RPMI7951 (cell line): ENCODE results near the gene RAD51B. TPM values are rescaled to one million over a fixed set of nuclear protein-coding genes. Genes with fewer than 3 reads are reported as not detected.
A peak's percentile ranks its signal among the peaks of the same experiment; 100 is the strongest.

Experiments used
- DNase-seq: peaks from one replicate; pipeline ENCODE4 v3.0.0-alpha.2; 2012; ENCODE audit warnings: low read depth
- total RNA-seq: library from RNA; depleted of rRNA; stranded (reverse); fragments of >200 nt; shearing (Covaris generic); gene quantifications from 2 replicates; pipeline ENCODE4 v1.2.3, GENCODE V29; 2014

RAD51B gene
- total RNA-seq, 1 experiment from 2014 or later: 10.9 TPM

DNA sequence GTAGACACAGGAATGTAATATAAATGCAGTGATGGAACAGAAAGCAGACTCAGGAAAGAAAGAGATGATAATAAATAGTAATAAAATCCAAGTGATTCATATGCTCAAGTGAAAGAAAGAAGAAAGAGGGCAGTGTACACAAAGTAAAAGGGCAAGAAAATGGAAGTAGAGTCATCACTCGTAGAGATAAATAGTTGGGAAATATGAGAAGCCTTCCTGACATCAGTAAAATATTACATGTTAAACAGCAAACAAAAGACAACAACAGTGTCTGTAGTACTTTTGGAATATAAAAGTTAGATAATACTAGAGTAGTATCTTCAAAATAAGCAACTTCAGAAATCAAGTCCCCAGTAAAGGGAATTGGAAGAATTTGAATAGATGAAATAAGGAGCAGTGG is 412.3 kb downstream of the RAD51B start:
- no peak for DNase-seq

DNA sequence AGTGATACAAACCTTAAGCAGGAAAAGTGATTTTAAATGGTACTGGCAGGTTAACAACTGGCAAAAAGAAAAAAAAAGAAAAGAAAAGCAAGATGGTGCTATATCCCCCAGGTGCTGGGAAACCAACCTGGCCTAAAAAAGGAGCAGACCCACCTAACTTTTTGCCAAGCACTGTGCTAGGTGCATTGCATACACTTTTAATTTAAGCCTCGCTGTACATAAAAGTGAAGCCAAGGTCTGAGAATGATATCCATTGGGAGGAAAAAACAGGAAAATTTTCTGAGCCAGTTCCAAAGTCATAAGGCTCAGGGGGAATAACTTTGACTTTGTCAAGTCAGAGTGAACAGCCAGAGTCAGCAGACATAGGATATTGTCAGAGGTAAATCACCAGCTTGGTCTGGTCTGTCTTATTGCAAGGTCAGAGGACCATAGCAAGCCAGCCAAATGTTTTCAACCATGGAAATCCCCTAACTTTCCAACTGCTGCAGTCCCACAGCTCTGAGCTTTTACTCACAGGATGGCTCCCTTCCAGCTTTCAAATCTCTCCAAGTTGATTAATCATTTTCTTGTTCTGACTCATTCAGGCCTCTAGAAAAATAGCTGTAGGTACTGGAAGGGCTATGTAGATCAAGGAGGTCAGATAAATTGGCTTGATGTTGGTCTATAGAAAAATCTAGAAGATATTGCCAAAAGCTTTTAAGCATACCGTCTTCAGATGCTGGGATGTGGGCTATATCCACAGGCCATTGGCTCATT is 412.9 kb downstream of the RAD51B start:
- peak; percentile 99 for DNase-seq

DNA sequence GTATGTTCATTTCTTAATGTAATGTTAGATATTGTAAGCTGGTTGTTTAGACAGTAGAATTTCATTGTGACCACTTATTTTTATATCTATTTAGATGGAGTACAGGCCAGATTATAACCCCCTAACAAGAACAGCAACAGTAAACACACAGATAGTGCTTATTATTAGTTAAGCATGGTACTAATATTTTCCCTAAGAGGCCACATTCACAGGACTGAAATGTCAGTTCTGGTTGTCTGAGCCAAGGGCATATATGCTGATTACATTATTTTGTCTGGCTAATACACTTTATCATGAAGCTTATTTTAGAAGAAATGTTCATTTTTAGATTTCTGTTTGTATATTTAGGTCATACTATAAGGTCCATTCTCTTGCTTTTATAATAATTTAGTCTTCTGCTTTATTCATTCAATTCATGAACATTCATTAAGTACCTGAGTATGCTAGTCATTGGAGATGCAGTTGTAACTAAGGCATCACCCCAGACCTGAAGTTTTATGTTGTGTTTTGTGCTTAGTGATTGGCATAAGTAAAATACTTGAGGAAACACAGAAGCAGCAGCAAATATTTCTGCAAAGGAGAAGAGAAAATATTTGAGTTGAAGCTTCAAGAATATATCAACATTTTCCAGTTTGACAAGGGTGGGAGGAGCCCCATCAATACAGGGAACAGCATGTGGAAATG is 413.7 kb downstream of the RAD51B start:
- no peak for DNase-seq

DNA sequence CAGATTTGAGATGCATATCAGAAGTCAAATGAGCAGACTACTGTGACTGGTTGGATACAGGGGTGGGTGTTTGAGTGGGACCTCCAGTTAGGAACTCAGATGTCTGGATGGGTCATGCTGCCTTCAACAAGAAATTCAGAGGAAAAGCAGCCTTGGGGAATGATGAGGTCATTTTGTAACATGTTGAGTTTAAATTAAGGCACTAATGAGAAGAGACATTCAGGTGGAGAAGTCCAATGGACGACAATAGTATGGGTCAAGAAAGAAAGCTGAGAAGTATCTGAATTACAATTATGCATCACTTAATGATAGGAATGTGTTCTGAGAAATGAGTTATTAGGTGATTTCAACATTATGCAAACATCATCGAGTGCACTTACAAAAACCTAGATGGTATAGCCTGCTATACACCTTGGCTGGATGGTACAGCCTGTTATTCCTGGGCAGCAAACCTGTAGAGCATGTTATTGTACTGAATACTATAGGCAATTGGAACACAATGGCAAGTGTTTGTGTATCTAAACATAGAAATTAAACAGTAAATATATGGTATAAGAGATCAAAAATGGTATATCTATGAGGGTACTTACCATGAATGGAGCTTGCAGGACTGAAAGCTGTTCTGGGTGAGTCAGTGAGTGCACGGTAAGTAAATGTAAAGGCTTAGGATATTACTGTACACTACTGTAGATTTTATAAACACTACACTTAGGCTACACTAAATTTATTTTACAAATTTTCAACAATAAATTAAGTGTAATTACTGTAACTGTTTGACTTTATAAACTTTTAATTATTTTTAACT is 414.7 kb downstream of the RAD51B start:
- DNase-seq: no peak

DNA sequence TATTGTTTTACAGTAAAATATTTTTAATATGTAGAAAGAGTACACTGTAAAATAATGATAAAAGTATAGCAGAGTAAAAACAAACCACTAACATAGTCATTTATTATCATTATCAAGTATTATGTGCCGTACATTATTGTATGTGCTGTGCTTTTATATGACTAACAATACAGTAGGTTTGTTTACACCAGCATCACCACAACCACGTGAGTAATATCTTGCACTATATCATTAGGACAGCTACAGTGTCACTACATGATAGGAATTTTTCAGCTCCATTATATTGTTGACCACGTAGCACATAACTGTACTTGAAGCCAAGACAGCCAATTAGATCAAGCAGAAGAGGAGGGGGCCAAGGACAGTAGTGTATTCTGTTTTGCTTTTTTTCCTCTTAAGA is 415.4 kb downstream of the RAD51B start:
- no peak for DNase-seq

DNA sequence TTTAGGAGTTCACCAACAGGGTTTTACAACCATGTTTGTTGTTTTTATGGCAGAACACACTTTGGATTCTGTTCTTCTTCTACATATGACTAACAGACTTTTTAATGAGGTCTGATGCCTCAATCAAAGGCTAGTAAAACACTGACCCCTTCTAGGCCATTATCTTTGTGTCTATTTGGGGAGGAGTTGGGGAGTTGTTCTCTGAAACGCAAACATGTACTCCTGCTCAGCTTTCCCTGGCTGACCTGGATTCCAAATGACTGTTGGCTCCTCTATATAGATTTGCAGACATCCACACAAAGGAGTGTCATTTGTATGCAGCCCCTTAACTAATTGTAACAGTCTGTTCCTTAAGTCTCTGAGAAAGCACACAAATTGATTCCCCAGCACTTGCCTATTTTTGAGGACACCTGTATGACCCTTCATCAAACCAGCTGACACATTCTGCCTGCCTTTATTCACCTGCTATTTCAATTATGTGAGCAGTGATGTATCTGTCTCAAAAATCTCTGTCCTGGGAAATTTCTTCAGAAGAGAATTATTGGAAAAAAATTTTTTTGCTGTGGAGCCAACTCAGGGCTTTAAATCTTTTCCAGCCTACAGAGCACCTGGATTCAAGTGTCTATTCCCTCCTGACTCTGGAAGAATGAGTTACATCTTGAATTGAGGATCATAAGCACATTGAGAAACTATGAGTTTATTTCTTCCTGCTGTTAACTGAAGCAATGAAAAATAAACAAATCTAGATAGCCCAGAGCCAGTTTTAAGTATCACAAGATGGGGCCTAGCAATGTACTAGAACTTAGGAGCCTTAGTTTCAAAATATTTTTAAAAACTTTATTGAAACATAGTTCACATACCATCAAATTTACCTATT is 417.2 kb downstream of the RAD51B start:
- DNase-seq: no peak

DNA sequence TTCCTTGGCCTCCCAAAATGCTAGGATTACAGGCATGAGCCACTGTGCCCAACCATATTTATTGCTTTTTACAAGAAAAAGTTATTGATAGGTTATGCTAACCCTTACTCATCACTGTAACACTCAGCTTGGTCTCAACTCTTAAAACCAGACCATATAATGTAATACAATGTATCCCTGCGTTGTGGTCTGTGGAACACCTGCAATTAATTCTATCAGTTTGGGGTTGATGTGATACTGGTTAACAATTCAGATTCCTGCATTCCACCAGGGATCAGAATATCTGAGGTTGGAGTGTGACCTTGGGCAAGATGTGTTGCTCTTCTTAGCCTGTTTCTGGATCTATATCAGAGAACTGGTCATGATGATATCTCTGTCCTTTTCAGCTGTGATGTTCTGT is 419.0 kb downstream of the RAD51B start:
- no peak for DNase-seq

DNA sequence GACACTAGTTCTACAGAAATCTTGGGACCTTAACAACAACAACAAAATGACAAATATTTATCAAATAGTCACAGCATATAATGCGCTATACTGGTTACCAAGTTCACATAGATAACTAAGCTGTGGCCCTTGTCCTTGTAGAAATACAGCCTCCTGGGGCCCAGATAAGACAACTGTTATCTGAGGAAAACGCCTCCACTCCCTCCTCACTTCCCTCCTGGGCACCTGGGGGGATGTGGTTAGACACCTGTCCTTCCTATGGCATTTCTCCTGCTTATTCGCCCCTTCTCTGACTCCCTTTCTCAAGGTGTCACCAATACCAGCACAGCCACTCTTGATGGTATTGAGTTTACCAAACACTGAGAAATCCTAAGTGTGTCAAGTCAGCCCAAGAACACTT is 419.4 kb downstream of the RAD51B start:
- no peak for DNase-seq

DNA sequence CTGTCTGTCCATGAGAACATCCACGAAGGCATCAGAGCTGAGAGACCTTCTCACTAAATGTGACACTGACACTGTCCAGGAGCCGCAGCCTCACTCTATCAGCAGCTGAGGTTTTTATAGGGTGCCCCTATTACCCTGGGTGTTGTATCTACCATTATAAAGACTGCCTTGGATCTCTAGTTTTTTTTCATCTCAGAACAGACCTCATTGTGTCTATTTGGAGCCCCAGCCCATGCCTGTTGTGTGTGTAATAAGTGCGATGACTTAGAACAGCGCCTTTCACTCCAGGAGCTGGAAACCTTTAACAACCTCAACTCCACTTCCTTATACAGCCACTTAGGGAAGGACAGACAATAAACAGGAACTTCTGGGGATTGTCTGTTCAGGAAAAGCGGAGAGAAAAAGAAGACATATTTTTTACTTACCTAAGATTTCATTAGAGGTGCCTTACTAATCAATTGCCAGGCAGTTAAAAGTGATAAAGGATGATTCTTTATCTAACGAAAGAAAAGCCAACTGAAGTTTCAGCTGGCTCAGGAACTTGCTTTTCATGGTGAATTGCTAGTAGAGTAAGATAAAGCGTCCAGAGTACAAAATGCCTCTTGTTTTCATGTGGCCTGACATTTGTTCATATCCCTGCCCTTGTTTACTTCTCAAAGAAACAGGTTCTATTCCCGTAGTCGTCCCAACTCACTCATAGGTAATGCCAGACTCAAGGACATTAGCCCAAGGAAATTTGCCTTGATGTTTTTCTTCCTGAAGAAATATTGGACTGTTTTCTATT is 420.6 kb downstream of the RAD51B start:
- DNase-seq: no peak

DNA sequence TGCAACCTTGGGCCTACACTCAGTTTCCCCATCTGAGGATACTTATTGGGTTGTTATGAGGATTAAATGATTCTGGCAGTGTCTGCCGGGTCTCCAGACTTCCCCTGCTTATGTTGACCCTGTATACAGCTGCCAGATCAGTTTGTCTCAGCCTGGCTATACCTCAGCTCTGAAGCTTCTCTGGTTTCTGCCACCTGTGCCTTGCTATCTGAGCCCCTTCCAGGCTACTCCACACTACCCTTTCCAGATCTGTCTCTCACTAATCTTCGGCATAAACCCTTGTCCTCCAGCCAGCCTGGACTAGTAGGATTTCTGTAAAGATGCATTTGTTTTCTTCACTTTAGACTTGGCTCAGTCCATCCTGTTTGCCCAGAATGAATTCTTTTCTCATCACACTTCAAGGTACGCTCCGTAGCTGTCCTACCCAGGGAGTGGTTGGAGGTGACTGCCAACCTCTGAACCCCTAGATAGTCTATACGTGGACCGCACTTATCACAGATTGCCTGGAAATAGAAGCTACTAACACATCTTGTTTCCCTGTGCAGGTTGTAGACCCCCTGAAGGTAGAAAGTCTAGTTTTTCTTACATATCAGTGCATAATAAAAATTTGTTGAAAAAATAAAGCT is 422.4 kb downstream of the RAD51B start:
- DNase-seq: no peak

DNA sequence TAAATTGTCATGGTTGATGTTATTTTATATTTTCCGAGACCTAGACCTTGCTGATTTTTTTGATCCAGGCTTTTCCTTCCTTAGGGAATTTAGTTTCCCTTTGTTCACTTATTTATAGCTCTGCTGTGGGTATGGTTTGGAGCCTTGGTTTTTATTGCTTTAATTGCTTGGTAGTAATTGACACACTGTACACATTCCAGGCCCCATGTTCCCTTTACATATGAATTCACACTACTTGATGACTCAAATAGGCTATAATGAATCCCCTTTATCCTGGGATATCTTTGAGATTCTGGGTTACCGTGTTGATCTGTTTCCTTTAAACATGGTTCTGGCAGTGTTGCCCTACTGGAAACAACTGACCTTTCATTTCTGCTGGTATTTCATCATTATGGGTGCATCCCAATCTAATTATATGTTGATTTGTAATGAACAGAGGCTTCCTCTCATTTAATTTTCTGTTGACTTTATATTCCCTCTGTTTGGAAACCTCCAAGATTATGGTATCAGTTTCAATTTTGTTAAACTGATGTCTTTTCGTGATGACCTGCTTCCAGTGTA is 424.0 kb downstream of the RAD51B start:
- DNase-seq: no peak

DNA sequence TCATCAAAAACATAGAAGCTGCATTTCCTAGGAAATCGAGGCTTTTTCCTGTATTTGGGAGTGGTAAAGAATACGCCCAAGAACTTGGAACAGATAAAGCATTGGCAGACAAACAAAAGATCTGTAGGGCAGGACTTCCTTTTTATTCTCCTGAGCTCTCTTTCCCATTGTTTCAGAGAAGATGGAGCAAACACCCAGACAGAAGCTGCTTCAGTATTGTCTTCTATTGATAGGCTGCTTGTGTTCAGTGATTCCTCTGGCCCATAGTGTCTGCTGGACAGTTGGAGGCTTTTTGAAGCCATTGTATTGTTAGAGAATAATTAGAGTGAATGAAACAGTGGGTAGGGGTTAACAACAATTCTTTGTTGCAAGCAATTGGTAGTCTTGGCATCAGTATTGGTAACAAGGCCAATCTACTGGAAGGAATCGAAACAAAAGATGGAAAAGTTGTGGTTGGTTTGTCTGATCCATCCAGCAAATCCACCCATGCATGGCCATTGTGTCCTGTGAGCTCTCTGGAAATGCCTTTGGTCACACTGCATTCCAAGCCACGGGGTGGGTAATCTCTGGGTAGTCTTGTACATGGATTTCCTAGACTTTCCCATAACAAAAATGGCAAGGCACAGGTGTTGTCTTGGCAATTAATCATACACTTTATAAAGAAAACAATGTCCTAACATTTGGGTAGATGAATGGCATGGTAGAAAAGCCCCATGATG is 424.8 kb downstream of the RAD51B start:
- peak; percentile 59 for DNase-seq

DNA sequence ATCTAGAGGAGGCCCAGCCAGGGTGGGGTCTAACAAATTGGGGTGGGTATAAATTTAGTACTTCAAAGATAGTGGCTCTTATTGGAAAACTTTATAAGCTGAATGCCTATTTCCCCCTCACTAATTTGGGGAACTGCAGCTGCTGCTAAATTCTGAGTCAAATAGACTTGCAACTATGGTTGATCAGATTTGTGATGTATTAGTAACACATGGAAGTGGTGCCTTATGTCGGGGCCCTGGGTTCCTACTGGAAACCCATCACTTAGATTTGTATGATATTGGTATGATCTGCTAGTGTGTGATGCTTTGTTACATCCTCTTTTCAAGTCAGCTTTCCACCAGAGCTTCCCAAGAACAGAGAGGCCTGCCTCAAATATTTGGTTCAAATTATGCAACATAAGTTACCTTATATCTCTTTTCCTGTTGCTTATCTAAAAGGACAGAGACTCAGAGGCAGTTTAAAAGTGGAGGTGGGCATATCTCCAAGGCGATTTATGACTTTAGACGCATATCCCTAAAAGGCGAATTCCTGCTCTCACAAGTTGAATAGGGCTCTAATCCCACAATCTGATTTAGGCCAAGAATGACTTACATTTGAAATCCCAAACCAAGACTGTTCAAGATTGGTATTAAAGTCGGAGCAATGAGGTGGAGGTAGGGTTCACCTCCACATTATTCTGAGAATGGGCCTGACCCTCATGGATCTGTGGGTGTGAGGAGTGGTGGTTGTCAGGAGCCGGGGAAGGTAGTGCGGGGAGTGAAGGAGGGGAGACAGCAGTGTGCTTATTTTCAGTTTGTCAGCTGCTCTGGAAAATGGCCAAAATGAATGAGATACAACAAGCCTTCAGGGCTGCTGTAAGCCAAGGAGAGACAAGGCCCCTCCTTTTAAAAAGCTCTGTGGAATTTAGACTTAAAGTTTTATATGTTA is 425.8 kb downstream of the RAD51B start:
- DNase-seq: peak; percentile 88

DNA sequence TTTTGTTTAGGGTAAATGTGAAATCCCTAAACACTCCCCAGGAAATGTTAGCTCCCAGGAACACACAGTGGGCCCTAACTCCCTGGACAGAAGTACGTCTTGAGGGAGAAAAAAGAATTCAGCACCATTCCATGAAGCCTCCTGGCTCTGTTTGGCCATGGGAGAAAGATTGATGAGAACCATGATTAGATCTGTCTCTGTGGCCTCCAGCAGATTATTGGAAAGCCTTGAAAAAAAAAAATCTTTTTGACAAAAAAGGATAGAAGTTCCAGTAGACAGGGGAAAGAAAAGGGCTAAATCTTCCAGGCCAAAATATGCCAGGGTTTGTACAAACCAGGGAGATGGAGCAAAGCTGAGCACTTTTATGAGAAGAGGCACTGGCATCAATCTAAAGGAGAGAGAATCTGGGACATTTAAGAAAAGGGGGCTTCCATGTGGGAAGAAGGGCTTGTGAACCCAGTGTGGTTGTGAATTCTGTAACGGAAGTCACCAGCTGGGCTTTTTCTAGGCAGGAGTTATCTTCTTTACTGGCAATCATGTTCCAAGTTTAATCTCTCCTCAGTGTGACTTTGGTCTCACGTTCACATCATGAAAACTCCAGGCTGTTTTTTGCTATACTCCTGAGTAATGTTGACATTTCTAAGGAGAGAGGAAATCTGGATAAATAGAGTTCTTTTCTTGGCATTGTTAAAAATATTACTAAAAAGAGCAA is 426.7 kb downstream of the RAD51B start:
- no peak for DNase-seq

DNA sequence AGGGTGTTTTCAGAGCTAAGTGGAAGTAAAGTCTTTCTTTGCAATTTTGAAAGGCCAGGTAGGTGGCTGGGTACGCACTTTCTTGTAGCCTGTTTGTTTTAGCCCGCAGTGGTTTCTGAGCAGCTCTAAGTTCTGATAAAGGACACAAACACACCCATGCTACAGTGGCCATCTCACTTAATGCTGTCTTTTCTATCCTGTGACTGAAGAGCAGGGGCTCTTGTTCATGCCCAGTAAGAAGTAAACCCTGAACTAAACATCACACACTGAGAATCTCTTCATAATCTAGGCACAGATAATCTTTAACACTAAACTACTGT is 427.2 kb downstream of the RAD51B start:
- DNase-seq: no peak

DNA sequence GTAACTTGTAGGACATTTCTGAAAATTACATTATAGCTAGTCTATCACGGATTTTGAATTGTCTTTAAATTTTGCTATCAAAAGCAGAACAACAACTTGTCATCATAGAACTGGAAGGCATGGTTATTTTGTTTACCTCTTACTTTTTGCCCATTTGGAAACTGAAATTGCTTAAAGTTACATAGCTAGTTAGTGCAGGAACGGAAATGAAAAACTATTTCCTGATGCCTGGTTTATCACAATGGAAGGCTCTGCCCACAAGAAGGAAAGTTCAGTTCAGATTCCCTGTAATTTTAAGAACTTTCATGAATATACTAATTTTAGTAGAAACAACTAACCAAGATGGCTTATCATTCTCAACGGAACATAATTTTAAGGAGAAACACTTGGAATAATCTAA is 427.7 kb downstream of the RAD51B start:
- no peak for DNase-seq

DNA sequence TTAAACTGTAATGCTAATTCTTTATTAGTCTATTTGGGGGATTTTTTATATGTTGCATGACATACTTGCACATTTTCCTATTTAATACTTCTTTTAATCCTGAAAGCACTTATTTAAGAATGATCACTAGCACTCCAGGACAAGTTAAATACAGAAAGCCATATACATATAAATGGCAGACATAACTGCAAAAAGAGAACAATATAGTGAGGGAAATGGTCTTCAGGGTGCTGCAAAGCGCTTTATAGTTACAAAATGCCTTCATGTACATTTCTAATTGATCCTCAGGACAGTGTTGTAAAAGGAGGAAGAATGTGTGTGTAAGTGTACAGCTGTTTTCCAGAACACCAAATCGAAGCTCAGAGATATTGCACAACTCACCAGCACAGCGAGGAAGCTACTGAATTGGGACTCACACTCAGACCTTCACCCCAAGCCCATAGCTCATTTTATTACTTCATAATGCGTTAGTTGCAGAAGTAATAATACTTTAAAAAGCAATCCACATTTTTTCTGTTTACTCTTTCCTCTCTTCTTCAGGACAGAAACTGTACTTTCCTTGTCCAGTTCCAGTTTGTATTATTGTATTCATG is 428.2 kb downstream of the RAD51B start:
- no peak for DNase-seq
